ENCODE results near the gene MYO6.

The MYO6 gene

DNA sequence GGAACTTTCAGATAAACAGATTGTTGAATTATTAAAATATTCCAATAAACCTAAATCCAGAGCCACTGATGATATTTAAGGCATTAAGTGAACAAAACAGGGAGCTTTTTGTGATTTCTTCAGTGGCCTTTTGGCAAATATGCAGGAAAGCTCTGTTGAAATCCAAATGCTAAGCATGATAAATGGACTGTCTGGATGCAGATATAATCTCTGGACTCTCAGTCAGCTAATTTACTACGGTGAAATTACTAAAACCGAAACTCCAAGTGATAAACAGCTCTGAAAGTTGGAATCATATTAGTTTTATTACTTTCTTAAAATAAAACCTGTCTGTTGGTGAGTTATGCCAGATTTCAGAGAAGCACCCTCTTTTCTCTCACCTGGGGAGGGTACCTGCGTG lies 203.1 kb downstream of the MYO6 start:
- Mint-ChIP-seq H3K4me1 (no peaks in the 10 kb centered on the region), H3K36me3 (ENCODE audit: insufficient read depth) (no peaks in the 10 kb centered on the region), H3K4me3 (no peak overlapping the region), H3K27me3 (peaks cover 44% of the 10 kb centered on the region), H3K9me3 (no peaks in the 10 kb centered on the region), H3K27ac (ENCODE audit: low read depth) (no peak overlapping the region)
- no peak for ATAC-seq (replicated peaks; ENCODE audit: extremely low read depth, poor library complexity, severe bottlenecking)
- no peak for DNase-seq (ENCODE audit: low spot score in 2 of 2)

DNA sequence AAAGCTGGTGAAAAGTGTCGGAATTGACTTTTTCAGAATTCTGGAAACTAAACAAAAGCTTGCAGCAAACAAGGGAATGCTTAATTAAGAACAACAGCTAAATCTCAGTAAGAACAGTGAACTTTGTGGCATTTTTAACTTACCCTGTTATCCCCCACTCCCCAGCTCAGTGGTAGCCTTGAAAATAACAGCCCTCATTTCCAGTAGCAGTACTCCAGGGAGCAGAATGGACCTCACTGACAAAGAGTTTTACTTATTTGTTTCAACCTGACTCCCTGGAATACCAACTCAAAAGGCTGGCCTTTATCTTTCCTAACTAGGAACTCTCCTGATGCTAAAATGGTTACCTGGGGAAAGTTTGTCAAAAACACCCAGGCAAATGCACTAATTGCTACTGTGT lies 214.5 kb downstream of the MYO6 start:
- no peaks in the 10 kb centered on the region for H3K9me3 Mint-ChIP-seq
- peaks cover 19% of the 10 kb centered on the region for H3K27me3 Mint-ChIP-seq
- no peak overlapping the region for H3K27ac Mint-ChIP-seq (ENCODE audit: low read depth)
- no peaks in the 10 kb centered on the region for H3K4me1 Mint-ChIP-seq
- ATAC-seq (replicated peaks; ENCODE audit: extremely low read depth, poor library complexity, severe bottlenecking) (no peak), DNase-seq (ENCODE audit: low spot score in 2 of 2) (no peak)
- no peak overlapping the region for H3K4me3 Mint-ChIP-seq
- no peaks in the 10 kb centered on the region for H3K36me3 Mint-ChIP-seq (ENCODE audit: insufficient read depth)

DNA sequence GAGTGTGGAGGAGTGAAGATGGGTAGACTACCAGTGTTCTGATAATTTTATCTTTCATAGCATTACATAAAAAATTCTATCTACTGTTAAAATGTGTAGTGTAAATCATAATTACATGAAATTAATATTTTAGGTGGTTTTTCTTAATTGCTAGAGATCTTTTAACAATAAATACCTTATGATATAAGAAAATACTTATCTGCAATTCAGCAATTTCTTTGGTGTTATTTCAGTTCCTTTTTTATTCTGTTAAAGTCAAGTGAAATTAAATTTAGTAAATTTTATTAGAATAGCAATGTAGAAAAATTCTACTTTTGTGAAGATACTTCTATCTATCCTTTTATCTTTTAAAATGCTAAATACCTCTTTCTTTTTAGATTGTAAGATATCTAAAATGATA lies 219.1 kb downstream of the MYO6 start:
- no peak for DNase-seq (ENCODE audit: low spot score in 2 of 2)
- Mint-ChIP-seq H3K9me3 (no peaks in the 10 kb centered on the region), H3K27me3 (peaks cover 11% of the 10 kb centered on the region), H3K36me3 (ENCODE audit: insufficient read depth) (no peaks in the 10 kb centered on the region), H3K4me1 (no peaks in the 10 kb centered on the region), H3K27ac (ENCODE audit: low read depth) (no peak overlapping the region), H3K4me3 (no peak overlapping the region)
- no peak for ATAC-seq (replicated peaks; ENCODE audit: extremely low read depth, poor library complexity, severe bottlenecking)
